22Rv1 (cell line): Measurements from ENCODE around the gene SDK1.

ENCODE experiments used
- H3K27ac ChIP-seq: fragments of 450-650 bp; 2 replicates; pipeline ENCODE4 v1.5.1; 2017
- ZFX ChIP-seq: fragments of 450-650 bp; IDR thresholded peaks from 2 replicates; pipeline ENCODE4 v1.6.1; 2017; ENCODE audit warnings: antibody characterized with exemption, borderline replicate concordance
- TF ChIP-seq, protein P1 (sequence below): fragments of 450-650 bp; IDR thresholded peaks from 2 replicates; pipeline ENCODE4 v1.5.1; 2017; ENCODE audit warnings: mild to moderate bottlenecking

SDK1 gene

DNA sequence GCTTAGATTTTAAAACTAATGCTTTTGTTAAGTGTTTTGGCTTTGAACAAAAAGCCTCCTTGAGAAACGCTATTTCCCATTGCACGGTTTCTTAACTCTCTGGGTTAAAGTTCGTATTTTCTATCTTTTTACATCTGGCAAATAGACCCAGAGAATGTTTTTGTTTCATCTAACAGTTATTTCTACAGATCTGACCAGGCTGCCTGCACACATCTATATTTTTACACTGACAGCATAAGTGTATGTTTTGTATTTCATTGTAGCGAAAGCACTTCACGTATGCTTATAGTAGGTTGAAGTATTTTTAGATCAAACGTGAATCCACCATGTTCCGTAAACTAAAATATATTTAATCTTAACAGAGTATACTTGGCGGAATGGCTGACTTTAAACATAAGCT lies 477.3 kb downstream of the SDK1 start:
- no peak overlapping the region for H3K27ac ChIP-seq
- TF ChIP-seq, protein P1, sequence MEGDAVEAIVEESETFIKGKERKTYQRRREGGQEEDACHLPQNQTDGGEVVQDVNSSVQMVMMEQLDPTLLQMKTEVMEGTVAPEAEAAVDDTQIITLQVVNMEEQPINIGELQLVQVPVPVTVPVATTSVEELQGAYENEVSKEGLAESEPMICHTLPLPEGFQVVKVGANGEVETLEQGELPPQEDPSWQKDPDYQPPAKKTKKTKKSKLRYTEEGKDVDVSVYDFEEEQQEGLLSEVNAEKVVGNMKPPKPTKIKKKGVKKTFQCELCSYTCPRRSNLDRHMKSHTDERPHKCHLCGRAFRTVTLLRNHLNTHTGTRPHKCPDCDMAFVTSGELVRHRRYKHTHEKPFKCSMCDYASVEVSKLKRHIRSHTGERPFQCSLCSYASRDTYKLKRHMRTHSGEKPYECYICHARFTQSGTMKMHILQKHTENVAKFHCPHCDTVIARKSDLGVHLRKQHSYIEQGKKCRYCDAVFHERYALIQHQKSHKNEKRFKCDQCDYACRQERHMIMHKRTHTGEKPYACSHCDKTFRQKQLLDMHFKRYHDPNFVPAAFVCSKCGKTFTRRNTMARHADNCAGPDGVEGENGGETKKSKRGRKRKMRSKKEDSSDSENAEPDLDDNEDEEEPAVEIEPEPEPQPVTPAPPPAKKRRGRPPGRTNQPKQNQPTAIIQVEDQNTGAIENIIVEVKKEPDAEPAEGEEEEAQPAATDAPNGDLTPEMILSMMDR, result no peak
- no peak for TF ChIP-seq ZFX

DNA sequence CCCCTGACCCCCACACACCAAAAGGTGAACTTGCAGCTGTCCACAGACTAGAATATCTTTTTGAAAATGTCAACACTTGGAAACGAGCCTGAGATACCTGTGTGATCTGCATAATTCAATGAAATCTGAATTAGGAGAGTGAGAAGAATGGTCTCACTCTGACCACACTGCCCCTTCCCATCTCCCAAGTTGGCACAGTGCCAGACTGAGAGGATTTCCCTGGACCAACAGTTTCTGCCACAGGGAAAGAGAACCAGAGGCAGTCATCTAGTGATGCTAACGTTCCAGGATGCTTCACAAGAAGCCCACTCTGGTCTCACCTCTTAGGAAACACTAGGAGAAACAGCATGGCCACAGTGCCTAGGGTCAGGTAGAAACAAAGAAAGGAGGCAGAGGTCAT lies 479.0 kb downstream of the SDK1 start:
- TF ChIP-seq ZFX, result no peak
- TF ChIP-seq, protein P1, result no peak
- no peak overlapping the region for H3K27ac ChIP-seq

DNA sequence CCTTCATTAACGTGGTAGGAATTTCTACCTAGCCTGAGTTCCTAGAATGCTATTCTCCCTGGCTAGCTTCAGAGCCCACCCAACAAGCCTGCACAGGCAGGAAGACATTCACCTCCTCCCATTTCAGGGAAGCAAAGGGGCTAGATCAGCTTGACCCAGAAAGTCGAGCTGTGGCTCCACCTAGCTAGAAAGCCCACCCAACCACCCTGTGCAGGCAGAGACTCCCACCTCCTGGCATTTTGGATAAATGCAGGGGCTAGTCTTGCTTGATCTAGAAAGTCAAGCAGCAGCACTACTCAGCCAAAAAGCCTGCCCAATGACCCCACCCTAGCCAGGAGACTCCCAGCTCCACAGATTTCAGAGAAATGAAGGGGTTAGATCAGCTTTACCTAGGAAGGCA lies 479.5 kb downstream of the SDK1 start:
- TF ChIP-seq, protein P1, result no peak
- TF ChIP-seq ZFX, result no peak

DNA sequence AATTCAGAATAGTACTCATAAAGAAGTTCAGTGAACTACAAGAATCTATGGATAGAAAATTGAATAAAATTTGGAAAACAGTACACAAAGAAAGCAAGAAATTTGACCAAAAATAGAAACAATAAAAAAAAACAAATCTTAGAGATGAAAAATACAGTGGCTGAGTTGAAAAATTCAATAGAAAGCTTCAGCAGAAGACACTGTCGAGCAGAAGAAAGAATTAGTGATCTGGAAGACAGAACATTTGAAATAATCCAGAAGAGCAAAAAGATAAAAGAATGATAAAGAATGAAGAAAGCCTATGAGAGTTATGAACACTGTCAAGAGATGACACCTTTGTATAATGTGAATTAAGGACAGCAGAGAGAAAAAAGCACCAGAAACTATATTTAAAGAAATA lies 480.6 kb downstream of the SDK1 start:
- H3K27ac ChIP-seq, result no peak overlapping the region
- TF ChIP-seq, protein P1, result no peak
- TF ChIP-seq ZFX, result no peak

More for the DNA sequence above, 479.5 kb downstream of the SDK1 start:
- no peak overlapping the region for H3K27ac ChIP-seq

DNA sequence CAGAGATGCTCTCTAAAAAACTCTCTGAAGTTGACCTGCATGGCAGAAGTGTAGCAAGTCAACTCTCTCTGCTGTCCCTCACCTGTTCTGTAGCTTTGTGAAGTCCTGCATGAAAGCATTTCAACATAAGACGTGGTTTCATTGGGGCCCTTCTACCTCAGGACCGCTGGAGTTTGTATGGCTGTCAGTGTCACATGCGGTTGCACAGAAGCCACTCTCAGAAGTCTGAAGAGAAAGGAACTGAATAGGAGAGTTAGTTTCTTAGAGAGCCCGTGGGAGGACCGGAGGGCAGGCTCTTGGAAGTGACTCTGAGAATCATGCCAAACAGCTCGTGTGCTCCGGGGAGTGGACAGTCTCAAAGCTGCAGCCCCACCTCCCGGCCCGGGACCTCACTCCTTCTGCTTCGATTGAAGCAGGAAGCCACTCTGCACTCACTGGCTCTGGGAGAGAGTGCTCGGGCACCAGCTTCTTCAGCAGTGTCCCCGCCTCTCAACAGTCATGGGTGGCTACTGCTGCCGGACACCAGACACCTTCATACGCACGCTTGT lies 486.7 kb downstream of the SDK1 start:
- TF ChIP-seq, protein P1, result no peak
- TF ChIP-seq ZFX, result no peak

DNA sequence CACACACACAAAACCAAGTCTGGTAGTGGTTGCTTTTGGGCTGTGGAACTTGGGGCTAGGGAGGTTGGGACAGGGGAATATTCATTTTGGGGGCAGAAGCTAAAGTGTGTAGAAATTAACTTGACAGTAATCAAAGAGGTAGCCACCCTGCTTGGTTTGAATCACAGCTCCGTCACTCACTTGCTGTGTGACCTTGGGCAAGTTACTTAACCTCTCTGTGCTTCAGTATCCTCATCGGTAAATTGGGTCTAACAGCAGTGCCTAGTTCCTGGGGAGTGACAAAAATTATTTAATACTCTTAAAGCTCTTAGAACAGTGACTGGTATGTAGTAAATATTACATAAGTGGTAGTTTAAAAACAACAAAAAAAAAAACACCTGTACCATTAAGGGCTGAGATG lies 489.8 kb downstream of the SDK1 start:
- H3K27ac ChIP-seq, result no peak overlapping the region
- TF ChIP-seq ZFX, result no peak
- TF ChIP-seq, protein P1, result no peak

More for the DNA sequence above, 486.7 kb downstream of the SDK1 start:
- H3K27ac ChIP-seq, result no peak overlapping the region

DNA sequence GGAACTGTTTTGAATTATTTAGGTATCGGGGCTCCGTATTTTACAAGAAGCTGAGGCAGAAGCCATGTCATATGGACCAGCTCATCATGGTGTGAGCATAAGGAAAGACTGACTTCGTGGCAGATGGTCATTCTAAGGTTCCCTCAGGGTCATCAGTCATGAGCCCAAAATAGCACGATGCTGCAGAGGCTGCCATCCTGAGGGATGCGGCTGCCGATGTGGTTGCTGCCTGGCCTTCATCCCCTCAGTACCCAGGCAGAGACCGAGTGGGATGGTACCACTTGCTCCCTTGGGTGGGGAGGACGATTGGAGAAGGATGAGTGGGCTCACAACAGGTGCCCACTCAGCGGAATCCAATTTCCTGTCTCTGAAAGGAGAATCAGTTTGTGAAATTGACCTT lies 490.3 kb downstream of the SDK1 start:
- TF ChIP-seq, protein P1, result no peak
- TF ChIP-seq ZFX, result no peak
- H3K27ac ChIP-seq, result no peak overlapping the region
